Astrocyte of the cerebellum (primary cell): Measurements from ENCODE around the gene SPAG6.
"Not testable (repeated sequence)": the region's sequence is repeated elsewhere in the genome, so short reads cannot be mapped to it uniquely, and the experiment has no call there.

ENCODE experiments used
- DNase-seq: peaks from one replicate; pipeline ENCODE4 v3.0.0-alpha.2; 2011; ENCODE audit warnings: low read depth
- H3K4me3 ChIP-seq: 2 replicates; pipeline ENCODE4 v1.5.1; 2011; ENCODE audit warnings: mild to moderate bottlenecking, low read depth, low read length, moderate library complexity
- in situ Hi-C: cut with HindIII; loops from 2 replicates; pipeline ENCODE4 v1.10.0; 2017; ENCODE audit warnings: low sequenced_read_pairs
- TF ChIP-seq, protein P1 (sequence below): IDR thresholded peaks from 2 replicates; pipeline ENCODE4 v1.5.1; 2012; ENCODE audit warnings: low read length, low read depth, moderate library complexity, mild to moderate bottlenecking; ENCODE audit errors: missing control alignments

The SPAG6 gene

DNA sequence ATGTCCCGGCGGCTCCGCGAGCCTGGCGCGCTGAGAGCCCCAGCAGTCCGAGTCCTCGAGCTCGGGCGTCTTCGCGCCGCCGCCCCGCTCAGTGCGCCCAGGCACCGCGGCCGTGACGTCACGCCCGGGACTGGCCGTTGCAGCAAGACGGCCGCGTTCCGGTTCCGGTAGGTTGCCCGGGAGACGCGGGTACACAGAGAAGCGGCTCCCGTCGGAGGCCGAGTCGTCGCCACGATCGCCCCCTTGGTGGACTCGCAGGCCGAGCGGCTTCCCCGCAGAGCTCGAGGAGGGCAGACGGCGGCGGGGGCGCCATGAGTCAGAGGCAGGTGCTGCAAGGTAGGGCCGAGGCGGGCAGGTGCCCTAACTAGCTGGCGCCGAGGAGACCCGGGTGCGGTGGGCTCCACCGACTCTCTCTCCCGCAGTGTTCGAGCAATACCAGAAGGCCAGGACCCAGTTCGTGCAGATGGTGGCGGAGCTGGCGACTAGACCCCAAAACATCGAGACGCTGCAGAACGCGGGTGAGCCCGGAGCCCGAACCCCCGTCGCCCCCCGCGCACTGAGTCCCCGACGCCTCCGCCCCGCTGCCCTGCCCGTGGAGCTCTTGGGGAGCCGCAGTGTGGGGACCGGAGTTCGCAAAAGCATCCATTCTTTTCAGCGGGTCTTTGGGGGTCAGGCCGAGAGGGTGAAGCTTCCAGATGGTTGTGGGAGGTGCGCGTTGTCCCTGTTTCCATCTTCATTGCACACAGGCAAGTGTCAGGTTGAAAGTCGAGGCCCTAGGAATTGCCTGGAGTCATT, at the start of gene SPAG6:
TSS of gene SPAG6 (plus strand) at position 196 of the 795 bp plus-strand sequence. CDS start at position 312, 116 bp downstream.
- H3K4me3 ChIP-seq, result peak within 1 kb of the TSS; percentile 4
- DNase-seq, result no peak
- in situ Hi-C loops, result no loop called here
- TF ChIP-seq, protein P1, sequence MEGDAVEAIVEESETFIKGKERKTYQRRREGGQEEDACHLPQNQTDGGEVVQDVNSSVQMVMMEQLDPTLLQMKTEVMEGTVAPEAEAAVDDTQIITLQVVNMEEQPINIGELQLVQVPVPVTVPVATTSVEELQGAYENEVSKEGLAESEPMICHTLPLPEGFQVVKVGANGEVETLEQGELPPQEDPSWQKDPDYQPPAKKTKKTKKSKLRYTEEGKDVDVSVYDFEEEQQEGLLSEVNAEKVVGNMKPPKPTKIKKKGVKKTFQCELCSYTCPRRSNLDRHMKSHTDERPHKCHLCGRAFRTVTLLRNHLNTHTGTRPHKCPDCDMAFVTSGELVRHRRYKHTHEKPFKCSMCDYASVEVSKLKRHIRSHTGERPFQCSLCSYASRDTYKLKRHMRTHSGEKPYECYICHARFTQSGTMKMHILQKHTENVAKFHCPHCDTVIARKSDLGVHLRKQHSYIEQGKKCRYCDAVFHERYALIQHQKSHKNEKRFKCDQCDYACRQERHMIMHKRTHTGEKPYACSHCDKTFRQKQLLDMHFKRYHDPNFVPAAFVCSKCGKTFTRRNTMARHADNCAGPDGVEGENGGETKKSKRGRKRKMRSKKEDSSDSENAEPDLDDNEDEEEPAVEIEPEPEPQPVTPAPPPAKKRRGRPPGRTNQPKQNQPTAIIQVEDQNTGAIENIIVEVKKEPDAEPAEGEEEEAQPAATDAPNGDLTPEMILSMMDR, result no peak

DNA sequence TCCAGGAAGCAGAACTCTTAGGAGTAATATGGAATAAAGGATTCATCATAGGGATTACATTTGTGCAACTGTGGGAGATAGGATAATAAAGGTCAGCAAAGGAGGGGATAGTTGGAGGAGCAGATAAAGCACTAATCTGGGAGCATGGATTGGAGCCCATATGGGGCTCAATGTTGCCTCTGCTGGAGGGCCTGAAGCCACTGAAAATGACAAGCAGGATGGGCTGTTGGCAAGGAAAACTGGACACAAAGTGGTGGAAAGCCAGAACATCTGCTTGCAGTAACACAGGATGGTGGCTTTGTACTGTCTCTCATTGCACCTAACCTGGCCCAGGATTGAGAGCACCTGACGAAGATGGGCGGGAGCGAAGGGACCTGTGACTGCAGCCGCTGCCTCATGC, 44.1 kb upstream of the SPAG6 start:
- no peak overlapping the region for H3K4me3 ChIP-seq
- in situ Hi-C loops, result loop anchor here (25.0 kb wide), 1 partner anchor 261 kb away; no protein-coding TSS in a partner anchor
- DNase-seq, result no peak
- TF ChIP-seq, protein P1, result no peak

- no peak overlapping the region for H3K4me3 ChIP-seq
- no peak for DNase-seq
- in situ Hi-C loops, result loop anchor here (25.0 kb wide), 1 partner anchor 259 kb away; no protein-coding TSS in a partner anchor
- TF ChIP-seq, protein P1, result no peak
Measured at GRCh38 chr10:22303461-22303860, 41.8 kb upstream of the SPAG6 start.

DNA sequence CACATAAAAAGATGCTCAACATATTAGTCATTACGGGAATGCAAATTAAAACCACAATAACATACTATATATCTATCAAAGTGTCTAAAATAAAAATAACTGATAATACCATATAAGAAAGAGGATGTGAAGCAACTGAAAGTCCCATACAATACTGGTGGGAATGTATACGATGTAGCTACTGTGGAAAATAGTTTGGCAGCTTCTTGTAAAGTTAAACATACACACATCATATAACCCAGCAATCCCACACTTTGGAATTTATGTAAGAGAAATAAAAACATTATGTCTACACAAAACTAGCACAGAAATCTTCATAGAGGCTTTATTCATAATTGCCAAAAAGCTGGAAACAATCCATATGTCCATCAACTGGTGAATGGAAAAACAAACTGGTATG, 39.6 kb upstream of the SPAG6 start:
- in situ Hi-C loops, result loop anchor here (25.0 kb wide), 1 partner anchor 257 kb away; no protein-coding TSS in a partner anchor
- DNase-seq, result no peak
- no peak overlapping the region for H3K4me3 ChIP-seq
- TF ChIP-seq, protein P1, result no peak

GRCh38 chr10:22308390-22308789, 36.9 kb upstream of the SPAG6 start:
- TF ChIP-seq, protein P1, result no peak
- no peak for DNase-seq
- in situ Hi-C loops, result loop anchor here (25.0 kb wide), 1 partner anchor 254 kb away; no protein-coding TSS in a partner anchor
- no peak overlapping the region for H3K4me3 ChIP-seq

DNA sequence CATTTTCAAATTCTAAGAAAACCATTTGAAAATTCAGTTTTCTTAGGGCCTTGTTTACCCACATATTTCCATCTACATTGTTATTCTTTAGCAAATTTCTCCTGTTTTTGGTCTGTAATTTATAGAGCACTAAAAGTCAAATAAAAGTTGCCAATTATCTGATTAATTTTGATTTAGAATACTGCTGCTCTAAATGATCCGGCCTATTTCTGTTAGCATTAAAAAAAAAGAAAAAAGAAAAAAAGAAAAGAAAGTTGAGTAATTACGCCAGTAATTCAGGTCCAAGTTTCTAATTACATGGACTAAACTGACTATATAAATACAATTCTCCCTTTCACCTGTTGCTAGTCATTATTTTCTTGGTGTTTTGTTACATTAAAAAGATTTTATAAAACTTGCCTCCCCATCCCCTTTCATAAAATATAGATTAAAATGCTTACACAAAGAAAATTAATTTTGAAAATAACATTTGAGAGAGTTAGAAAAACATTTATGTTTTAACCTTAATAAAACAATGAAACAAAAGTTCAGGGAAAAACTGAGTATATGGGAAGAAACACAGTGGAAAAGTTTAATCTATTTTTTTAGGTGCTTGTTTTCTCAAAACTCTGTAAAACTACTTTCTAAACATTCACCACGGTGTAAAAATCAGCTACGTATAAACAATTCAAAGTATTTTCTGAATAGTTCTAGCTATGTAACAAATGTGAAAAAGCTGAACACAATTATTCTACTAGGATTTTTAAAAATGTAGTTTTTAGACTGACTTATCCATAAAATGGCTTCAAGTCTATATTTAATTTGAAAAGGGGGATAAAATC, 35.9 kb upstream of the SPAG6 start:
- in situ Hi-C loops, result loop anchor here (25.0 kb wide), 1 partner anchor 253 kb away; no protein-coding TSS in a partner anchor
- no peak for DNase-seq
- H3K4me3 ChIP-seq, result no peak overlapping the region
- TF ChIP-seq, protein P1, result no peak

DNA sequence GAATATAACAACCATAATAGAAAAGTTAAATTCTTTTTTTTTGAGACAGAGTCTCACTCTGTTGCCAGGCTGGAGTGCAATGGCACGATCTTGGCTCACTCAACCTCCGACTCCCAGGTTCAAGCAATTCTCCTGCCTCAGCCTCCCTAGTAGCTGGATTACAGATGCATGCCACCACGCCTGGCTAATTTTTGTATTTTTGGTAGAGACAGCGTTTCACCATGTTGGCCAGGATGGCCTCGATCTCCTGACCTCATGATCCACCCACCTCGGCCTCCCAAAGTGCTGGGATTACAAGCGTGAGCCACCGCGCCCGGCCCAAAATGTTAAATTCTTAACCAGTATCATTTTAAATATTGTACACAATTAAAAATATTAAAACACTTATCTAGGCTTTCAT, 35.3 kb upstream of the SPAG6 start:
- DNase-seq, H3K4me3 ChIP-seq: not testable (repeated sequence)
- in situ Hi-C loops, result loop anchor here (25.0 kb wide), 1 partner anchor 252 kb away; no protein-coding TSS in a partner anchor
